GM23338 (cell line): ENCODE results near the gene GPR119. TPM values are rescaled to one million over a fixed set of nuclear protein-coding genes. Genes with fewer than 3 reads are reported as not detected.

Experiments used
- ATAC-seq: fragments of 200-7000 bp; cut with Tn5 transposase; 3 replicates; pipeline ENCODE4 v1.9.1; 2020
- DNase-seq: peaks from one replicate; pipeline ENCODE4 v3.0.0-alpha.2; 2015; ENCODE audit warnings: low spot score
- H2AFZ ChIP-seq: fragments of 200-600 bp; sonication (generic); 2 replicates; pipeline ENCODE4 v1.8.0; 2016; ENCODE audit warnings: antibody characterized with exemption, mild to moderate bottlenecking, moderate library complexity
- H3F3A ChIP-seq: fragments of 200-600 bp; sonication (generic); replicated peaks from 2 replicates; pipeline ENCODE4 v1.8.0; 2017; ENCODE audit warnings: antibody characterized with exemption, mixed run types, low read depth
- H3K27ac ChIP-seq: fragments of 200-600 bp; sonication (generic); 2 replicates; pipeline ENCODE4 v1.6.1; 2016; ENCODE audit warnings: low read depth
- H3K27me3 ChIP-seq: fragments of 200-600 bp; sonication (generic); 2 replicates; pipeline ENCODE4 v1.8.0; 2016; ENCODE audit warnings: mild to moderate bottlenecking, mixed run types, moderate library complexity; ENCODE audit not compliant: insufficient read depth
- H3K36me3 ChIP-seq: fragments of 200-600 bp; sonication (generic); 2 replicates; pipeline ENCODE4 v1.8.0; 2016; ENCODE audit warnings: mild to moderate bottlenecking; ENCODE audit not compliant: insufficient read depth
- H3K4me1 ChIP-seq: fragments of 200-600 bp; sonication (generic); 2 replicates; pipeline ENCODE4 v1.8.0; 2016; ENCODE audit warnings: mild to moderate bottlenecking, moderate library complexity; ENCODE audit not compliant: insufficient read depth
- H3K4me2 ChIP-seq: fragments of 200-600 bp; sonication (generic); 2 replicates; pipeline ENCODE4 v1.7.1; 2017; ENCODE audit warnings: mixed run types
- H3K4me3 ChIP-seq: fragments of 200-600 bp; sonication (generic); 2 replicates; pipeline ENCODE4 v1.6.1; 2016; ENCODE audit warnings: mixed run types
- H3K79me2 ChIP-seq: fragments of 200-600 bp; sonication (generic); replicated peaks from 2 replicates; pipeline ENCODE4 v1.8.0; 2017; ENCODE audit warnings: mild to moderate bottlenecking; ENCODE audit not compliant: insufficient read depth
- H3K9me2 ChIP-seq: fragments of 200-600 bp; sonication (generic); 2 replicates; pipeline ENCODE4 v1.8.0; 2017; ENCODE audit not compliant: insufficient read depth
- H4K20me1 ChIP-seq: fragments of 200-600 bp; sonication (generic); replicated peaks from 2 replicates; pipeline ENCODE4 v1.8.0; 2017; ENCODE audit warnings: mild to moderate bottlenecking; ENCODE audit not compliant: insufficient read depth
- H3K27ac Mint-ChIP-seq: 2 replicates; pipeline ENCODE4 v1.8.0; 2020; ENCODE audit warnings: inconsistent platforms, mild to moderate bottlenecking, moderate library complexity, mixed read lengths
- H3K27me3 Mint-ChIP-seq: 3 replicates; pipeline ENCODE4 v1.8.0; 2022; ENCODE audit warnings: low read depth, mild to moderate bottlenecking, moderate library complexity, mixed read lengths, inconsistent platforms; ENCODE audit not compliant: insufficient read depth, poor library complexity
- H3K36me3 Mint-ChIP-seq: 3 replicates; pipeline ENCODE4 v1.8.0; 2021; ENCODE audit warnings: low read depth, mild to moderate bottlenecking, inconsistent platforms, moderate library complexity, mixed read lengths
- H3K4me1 Mint-ChIP-seq: 3 replicates; pipeline ENCODE4 v1.8.0; 2020; ENCODE audit warnings: mild to moderate bottlenecking, inconsistent platforms, mixed read lengths
- H3K4me3 Mint-ChIP-seq: 3 replicates; pipeline ENCODE4 v1.8.0; 2021; ENCODE audit warnings: moderate library complexity, mild to moderate bottlenecking, inconsistent platforms, mixed read lengths
- H3K9me3 Mint-ChIP-seq: 3 replicates; pipeline ENCODE4 v1.8.0; 2020; ENCODE audit warnings: moderate library complexity, mild to moderate bottlenecking, inconsistent platforms, mixed read lengths
- ETS1 ChIP-seq: IDR thresholded peaks from 2 replicates; pipeline ENCODE4 v1.6.1; 2016; ENCODE audit warnings: antibody characterized with exemption
- POLR2AphosphoS5 ChIP-seq: IDR thresholded peaks from 2 replicates; pipeline ENCODE4 v1.6.1; 2016; ENCODE audit warnings: antibody characterized with exemption, low read depth
- polyA plus RNA-seq: library from polyadenylated mRNA; unstranded; fragments of >200 nt; fragmentation: Nextera tagmentation; extraction: Ambion mirVana; gene quantifications from 2 replicates; pipeline ENCODE4 v1.2.1, GENCODE V29; 2016
- total RNA-seq: library from RNA; depleted of rRNA; stranded (reverse); fragments of >200 nt; shearing (Covaris generic); gene quantifications from 2 replicates; pipeline ENCODE4 v1.2.3, GENCODE V29; 2014
- TF ChIP-seq, protein P1 (sequence below): fragments of 250-450 bp; sonication (Bioruptor Pico); IDR thresholded peaks from 2 replicates; pipeline ENCODE4 v1.5.0; 2020; ENCODE audit warnings: mild to moderate bottlenecking, moderate library complexity
- TF ChIP-seq, protein P2 (sequence below): IDR thresholded peaks from one replicate; pipeline ENCODE4 v1.6.1; 2018; ENCODE audit warnings: antibody characterized with exemption; ENCODE audit not compliant: unreplicated experiment
- TF ChIP-seq, protein P3 (sequence below), 2 experiments: fragments of 200-600 bp in 1 of 2; sonication (generic) in 1 of 2; conservative IDR thresholded peaks; 2 replicates each; pipeline versions ENCODE4 v1.5.1 to v1.6.1; 2016 to 2017; ENCODE audit warnings: antibody characterized with exemption in 2 of 2, low read depth in 2 of 2, mild to moderate bottlenecking in 2 of 2, moderate library complexity in 1 of 2

Gene GPR119
- total and polyA plus RNA-seq, 2 experiments from 2014 or later, result not detected

GRCh38 chrX:130395341-130395740, 9.9 kb upstream of the GPR119 start:
- no peaks in the 10 kb centered on the region for H3K27me3 ChIP-seq
- H3F3A ChIP-seq, result no peaks in the 10 kb centered on the region
- H3K36me3 ChIP-seq, result no peaks in the 10 kb centered on the region
- ATAC-seq, result no peak
- H3K4me1 ChIP-seq, result no peaks in the 10 kb centered on the region
- no peak overlapping the region for H3K4me2 ChIP-seq
- no peaks in the 10 kb centered on the region for H3K79me2 ChIP-seq
- Mint-ChIP-seq H3K27me3 (peaks cover 4% of the 10 kb centered on the region), H3K4me3 (no peak overlapping the region), H3K36me3 (no peaks in the 10 kb centered on the region), H3K9me3 (no peaks in the 10 kb centered on the region), H3K4me1 (no peaks in the 10 kb centered on the region), H3K27ac (no peak overlapping the region)
- H4K20me1 ChIP-seq, result no peaks in the 10 kb centered on the region
- H3K4me3 ChIP-seq, result no peak overlapping the region
- no peak overlapping the region for H3K27ac ChIP-seq
- H3K9me2 ChIP-seq, result no peaks in the 10 kb centered on the region
- TF ChIP-seq, protein P1, sequence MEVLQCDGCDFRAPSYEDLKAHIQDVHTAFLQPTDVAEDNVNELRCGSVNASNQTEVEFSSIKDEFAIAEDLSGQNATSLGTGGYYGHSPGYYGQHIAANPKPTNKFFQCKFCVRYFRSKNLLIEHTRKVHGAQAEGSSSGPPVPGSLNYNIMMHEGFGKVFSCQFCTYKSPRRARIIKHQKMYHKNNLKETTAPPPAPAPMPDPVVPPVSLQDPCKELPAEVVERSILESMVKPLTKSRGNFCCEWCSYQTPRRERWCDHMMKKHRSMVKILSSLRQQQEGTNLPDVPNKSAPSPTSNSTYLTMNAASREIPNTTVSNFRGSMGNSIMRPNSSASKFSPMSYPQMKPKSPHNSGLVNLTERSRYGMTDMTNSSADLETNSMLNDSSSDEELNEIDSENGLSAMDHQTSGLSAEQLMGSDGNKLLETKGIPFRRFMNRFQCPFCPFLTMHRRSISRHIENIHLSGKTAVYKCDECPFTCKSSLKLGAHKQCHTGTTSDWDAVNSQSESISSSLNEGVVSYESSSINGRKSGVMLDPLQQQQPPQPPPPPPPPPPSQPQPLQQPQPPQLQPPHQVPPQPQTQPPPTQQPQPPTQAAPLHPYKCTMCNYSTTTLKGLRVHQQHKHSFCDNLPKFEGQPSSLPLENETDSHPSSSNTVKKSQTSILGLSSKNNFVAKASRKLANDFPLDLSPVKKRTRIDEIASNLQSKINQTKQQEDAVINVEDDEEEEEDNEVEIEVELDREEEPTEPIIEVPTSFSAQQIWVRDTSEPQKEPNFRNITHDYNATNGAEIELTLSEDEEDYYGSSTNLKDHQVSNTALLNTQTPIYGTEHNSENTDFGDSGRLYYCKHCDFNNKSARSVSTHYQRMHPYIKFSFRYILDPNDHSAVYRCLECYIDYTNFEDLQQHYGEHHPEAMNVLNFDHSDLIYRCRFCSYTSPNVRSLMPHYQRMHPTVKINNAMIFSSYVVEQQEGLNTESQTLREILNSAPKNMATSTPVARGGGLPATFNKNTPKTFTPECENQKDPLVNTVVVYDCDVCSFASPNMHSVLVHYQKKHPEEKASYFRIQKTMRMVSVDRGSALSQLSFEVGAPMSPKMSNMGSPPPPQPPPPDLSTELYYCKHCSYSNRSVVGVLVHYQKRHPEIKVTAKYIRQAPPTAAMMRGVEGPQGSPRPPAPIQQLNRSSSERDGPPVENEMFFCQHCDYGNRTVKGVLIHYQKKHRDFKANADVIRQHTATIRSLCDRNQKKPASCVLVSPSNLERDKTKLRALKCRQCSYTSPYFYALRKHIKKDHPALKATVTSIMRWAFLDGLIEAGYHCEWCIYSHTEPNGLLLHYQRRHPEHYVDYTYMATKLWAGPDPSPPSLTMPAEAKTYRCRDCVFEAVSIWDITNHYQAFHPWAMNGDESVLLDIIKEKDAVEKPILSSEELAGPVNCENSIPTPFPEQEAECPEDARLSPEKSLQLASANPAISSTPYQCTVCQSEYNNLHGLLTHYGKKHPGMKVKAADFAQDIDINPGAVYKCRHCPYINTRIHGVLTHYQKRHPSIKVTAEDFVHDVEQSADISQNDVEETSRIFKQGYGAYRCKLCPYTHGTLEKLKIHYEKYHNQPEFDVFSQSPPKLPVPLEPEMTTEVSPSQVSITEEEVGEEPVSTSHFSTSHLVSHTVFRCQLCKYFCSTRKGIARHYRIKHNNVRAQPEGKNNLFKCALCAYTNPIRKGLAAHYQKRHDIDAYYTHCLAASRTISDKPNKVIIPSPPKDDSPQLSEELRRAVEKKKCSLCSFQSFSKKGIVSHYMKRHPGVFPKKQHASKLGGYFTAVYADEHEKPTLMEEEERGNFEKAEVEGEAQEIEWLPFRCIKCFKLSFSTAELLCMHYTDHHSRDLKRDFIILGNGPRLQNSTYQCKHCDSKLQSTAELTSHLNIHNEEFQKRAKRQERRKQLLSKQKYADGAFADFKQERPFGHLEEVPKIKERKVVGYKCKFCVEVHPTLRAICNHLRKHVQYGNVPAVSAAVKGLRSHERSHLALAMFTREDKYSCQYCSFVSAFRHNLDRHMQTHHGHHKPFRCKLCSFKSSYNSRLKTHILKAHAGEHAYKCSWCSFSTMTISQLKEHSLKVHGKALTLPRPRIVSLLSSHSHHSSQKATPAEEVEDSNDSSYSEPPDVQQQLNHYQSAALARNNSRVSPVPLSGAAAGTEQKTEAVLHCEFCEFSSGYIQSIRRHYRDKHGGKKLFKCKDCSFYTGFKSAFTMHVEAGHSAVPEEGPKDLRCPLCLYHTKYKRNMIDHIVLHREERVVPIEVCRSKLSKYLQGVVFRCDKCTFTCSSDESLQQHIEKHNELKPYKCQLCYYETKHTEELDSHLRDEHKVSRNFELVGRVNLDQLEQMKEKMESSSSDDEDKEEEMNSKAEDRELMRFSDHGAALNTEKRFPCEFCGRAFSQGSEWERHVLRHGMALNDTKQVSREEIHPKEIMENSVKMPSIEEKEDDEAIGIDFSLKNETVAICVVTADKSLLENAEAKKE (CRISPR knock-in tag), result no peak
- TF ChIP-seq ETS1, result no peak
- no peak for DNase-seq
- no peak overlapping the region for H2AFZ ChIP-seq

DNA sequence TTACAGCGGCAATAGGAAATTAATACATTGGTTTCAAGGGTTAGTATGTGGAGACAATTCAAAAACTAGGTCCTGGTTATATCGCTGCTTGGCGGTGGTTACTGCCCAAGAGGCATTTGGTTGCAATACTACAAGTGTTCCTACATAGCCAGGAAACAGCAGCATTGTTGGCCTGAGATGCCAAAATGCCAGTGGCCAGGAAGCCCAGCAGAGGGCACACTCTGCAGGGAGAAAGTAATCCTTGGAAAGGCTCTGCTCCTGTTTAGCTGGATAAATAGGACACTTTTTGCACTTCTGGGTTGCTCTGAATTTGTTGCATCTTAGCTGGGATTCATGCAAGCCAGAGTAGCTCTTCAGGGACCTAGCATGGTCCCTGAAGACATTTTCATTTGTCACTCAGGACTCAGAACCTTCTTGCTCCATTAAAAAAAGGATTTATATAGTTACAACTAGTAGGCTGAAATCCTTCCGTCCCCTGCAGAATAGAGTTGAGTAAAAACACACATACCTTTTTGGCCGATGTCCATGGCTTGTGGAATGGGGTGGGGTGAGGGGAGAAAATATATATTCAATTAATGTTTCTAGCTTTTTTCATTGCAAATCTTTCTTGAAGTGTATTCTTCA, 8.1 kb upstream of the GPR119 start:
- ATAC-seq, result peak; percentile 81
- H3K4me3 Mint-ChIP-seq, result no peak overlapping the region
- Histone ChIP-seq H3K36me3 (no peaks in the 10 kb centered on the region), H4K20me1 (no peaks in the 10 kb centered on the region), H3K4me2 (no peak overlapping the region), H3K27me3 (no peaks in the 10 kb centered on the region), H2AFZ (no peak overlapping the region), H3K9me2 (no peaks in the 10 kb centered on the region), H3K79me2 (no peaks in the 10 kb centered on the region), H3K4me1 (no peaks in the 10 kb centered on the region), H3K4me3 (no peak overlapping the region), H3F3A (no peaks in the 10 kb centered on the region), H3K27ac (no peak overlapping the region)
- no peak overlapping the region for H3K27ac Mint-ChIP-seq
- TF ChIP-seq, protein P2, sequence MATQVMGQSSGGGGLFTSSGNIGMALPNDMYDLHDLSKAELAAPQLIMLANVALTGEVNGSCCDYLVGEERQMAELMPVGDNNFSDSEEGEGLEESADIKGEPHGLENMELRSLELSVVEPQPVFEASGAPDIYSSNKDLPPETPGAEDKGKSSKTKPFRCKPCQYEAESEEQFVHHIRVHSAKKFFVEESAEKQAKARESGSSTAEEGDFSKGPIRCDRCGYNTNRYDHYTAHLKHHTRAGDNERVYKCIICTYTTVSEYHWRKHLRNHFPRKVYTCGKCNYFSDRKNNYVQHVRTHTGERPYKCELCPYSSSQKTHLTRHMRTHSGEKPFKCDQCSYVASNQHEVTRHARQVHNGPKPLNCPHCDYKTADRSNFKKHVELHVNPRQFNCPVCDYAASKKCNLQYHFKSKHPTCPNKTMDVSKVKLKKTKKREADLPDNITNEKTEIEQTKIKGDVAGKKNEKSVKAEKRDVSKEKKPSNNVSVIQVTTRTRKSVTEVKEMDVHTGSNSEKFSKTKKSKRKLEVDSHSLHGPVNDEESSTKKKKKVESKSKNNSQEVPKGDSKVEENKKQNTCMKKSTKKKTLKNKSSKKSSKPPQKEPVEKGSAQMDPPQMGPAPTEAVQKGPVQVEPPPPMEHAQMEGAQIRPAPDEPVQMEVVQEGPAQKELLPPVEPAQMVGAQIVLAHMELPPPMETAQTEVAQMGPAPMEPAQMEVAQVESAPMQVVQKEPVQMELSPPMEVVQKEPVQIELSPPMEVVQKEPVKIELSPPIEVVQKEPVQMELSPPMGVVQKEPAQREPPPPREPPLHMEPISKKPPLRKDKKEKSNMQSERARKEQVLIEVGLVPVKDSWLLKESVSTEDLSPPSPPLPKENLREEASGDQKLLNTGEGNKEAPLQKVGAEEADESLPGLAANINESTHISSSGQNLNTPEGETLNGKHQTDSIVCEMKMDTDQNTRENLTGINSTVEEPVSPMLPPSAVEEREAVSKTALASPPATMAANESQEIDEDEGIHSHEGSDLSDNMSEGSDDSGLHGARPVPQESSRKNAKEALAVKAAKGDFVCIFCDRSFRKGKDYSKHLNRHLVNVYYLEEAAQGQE, result no peak
- no peak for TF ChIP-seq ETS1
- TF ChIP-seq, protein P3, sequence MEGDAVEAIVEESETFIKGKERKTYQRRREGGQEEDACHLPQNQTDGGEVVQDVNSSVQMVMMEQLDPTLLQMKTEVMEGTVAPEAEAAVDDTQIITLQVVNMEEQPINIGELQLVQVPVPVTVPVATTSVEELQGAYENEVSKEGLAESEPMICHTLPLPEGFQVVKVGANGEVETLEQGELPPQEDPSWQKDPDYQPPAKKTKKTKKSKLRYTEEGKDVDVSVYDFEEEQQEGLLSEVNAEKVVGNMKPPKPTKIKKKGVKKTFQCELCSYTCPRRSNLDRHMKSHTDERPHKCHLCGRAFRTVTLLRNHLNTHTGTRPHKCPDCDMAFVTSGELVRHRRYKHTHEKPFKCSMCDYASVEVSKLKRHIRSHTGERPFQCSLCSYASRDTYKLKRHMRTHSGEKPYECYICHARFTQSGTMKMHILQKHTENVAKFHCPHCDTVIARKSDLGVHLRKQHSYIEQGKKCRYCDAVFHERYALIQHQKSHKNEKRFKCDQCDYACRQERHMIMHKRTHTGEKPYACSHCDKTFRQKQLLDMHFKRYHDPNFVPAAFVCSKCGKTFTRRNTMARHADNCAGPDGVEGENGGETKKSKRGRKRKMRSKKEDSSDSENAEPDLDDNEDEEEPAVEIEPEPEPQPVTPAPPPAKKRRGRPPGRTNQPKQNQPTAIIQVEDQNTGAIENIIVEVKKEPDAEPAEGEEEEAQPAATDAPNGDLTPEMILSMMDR (conservative IDR thresholded peaks at IDR 0.05; ENCODE audit: low read depth in 2 of 2), result peak; percentile 64 to 82
- TF ChIP-seq POLR2AphosphoS5, result no peak
- H3K4me1 Mint-ChIP-seq, result no peaks in the 10 kb centered on the region
- peaks cover 2% of the 10 kb centered on the region for H3K27me3 Mint-ChIP-seq
- no peaks in the 10 kb centered on the region for H3K9me3 Mint-ChIP-seq
- no peaks in the 10 kb centered on the region for H3K36me3 Mint-ChIP-seq
- DNase-seq, result peak; percentile 67
